MM.1S (cell line): ENCODE data around the gene BAZ1B.
"Not testable (repeated sequence)": the region's sequence is repeated elsewhere in the genome, so short reads cannot be mapped to it uniquely, and the experiment has no call there.

Experiments
- DNase-seq: peaks from one replicate; pipeline ENCODE4 v3.0.0-alpha.2; 2015
- H2AFZ ChIP-seq: fragments of 300-600 bp; sonication (generic); 2 replicates; pipeline ENCODE4 v1.6.0; 2016; ENCODE audit warnings: antibody characterized with exemption, low read length
- H3F3A ChIP-seq: fragments of 300-600 bp; sonication (generic); 2 replicates; pipeline ENCODE4 v1.6.1; 2016; ENCODE audit warnings: mild to moderate bottlenecking, antibody characterized with exemption, low read length, moderate library complexity, mixed read lengths; ENCODE audit not compliant: insufficient read depth
- H3K27ac ChIP-seq: fragments of 300-600 bp; sonication (generic); 2 replicates; pipeline ENCODE4 v1.5.1; 2016; ENCODE audit warnings: mild to moderate bottlenecking, low read length
- H3K27me3 ChIP-seq: fragments of 300-600 bp; sonication (generic); replicated peaks from 2 replicates; pipeline ENCODE4 v1.6.0; 2016; ENCODE audit warnings: low read length; ENCODE audit not compliant: insufficient read depth
- H3K36me3 ChIP-seq: fragments of 300-600 bp; sonication (generic); replicated peaks from 2 replicates; pipeline ENCODE4 v1.6.1; 2016; ENCODE audit warnings: mild to moderate bottlenecking, low read length, mixed read lengths; ENCODE audit not compliant: insufficient read depth
- H3K4me1 ChIP-seq: fragments of 300-600 bp; sonication (generic); 2 replicates; pipeline ENCODE4 v1.6.1; 2016; ENCODE audit warnings: low read length, mixed read lengths
- H3K4me2 ChIP-seq: fragments of 300-600 bp; sonication (generic); 2 replicates; pipeline ENCODE4 v1.6.0; 2016; ENCODE audit warnings: low read depth, low read length
- H3K4me3 ChIP-seq: fragments of 300-600 bp; sonication (generic); 2 replicates; pipeline ENCODE4 v1.5.1; 2016; ENCODE audit warnings: low read length, mixed read lengths
- H3K79me2 ChIP-seq: fragments of 300-600 bp; sonication (generic); 2 replicates; pipeline ENCODE4 v1.6.1; 2016; ENCODE audit warnings: mixed run types, low read length, mixed read lengths
- H3K9ac ChIP-seq: fragments of 300-600 bp; sonication (generic); 2 replicates; pipeline ENCODE4 v1.6.1; 2016; ENCODE audit warnings: low read length, mixed read lengths
- H3K9me2 ChIP-seq: fragments of 300-600 bp; sonication (generic); replicated peaks from 2 replicates; pipeline ENCODE4 v1.6.1; 2016; ENCODE audit warnings: mild to moderate bottlenecking, low read length, mixed read lengths; ENCODE audit not compliant: insufficient read depth
- H3K9me3 ChIP-seq: fragments of 300-600 bp; sonication (generic); replicated peaks from 2 replicates; pipeline ENCODE4 v1.6.1; 2016; ENCODE audit warnings: mild to moderate bottlenecking, low read length, mixed read lengths; ENCODE audit not compliant: insufficient read depth
- H4K20me1 ChIP-seq: fragments of 300-600 bp; sonication (generic); 2 replicates; pipeline ENCODE4 v1.6.1; 2016; ENCODE audit warnings: mild to moderate bottlenecking, low read length, moderate library complexity, mixed read lengths; ENCODE audit not compliant: insufficient read depth
- CTCF ChIP-seq: fragments of 300-600 bp; sonication (generic); IDR thresholded peaks from 2 replicates; pipeline ENCODE4 v1.5.1; 2016; ENCODE audit warnings: antibody characterized with exemption, low read length, mixed read lengths
- EZH2 ChIP-seq: fragments of 300-600 bp; sonication (generic); optimal IDR thresholded peaks from 2 replicates; pipeline ENCODE3; 2017; ENCODE audit warnings: low read depth, mild to moderate bottlenecking, antibody characterized with exemption, low read length, mixed read lengths
- EZH2phosphoT487 ChIP-seq: fragments of 300-600 bp; sonication (generic); IDR thresholded peaks from 2 replicates; pipeline ENCODE4 v1.6.1; 2018; ENCODE audit warnings: antibody characterized with exemption, low read length

The BAZ1B gene

GRCh38 chr7:73424489-73424885 is 97.6 kb downstream of the BAZ1B start:
- Histone ChIP-seq H4K20me1 (no peaks in the 10 kb centered on the region), H3K4me1 (no peaks in the 10 kb centered on the region), H3K9ac (no peak overlapping the region), H3K9me2 (no peaks in the 10 kb centered on the region), H2AFZ (no peak overlapping the region), H3K79me2 (no peaks in the 10 kb centered on the region), H3K27me3 (no peaks in the 10 kb centered on the region), H3K4me3 (no peak overlapping the region), H3K4me2 (no peak overlapping the region), H3F3A (no peaks in the 10 kb centered on the region), H3K36me3 (no peaks in the 10 kb centered on the region), H3K27ac (no peak overlapping the region), H3K9me3 (no peaks in the 10 kb centered on the region)
- no peak for DNase-seq
- no peak for TF ChIP-seq CTCF
- TF ChIP-seq EZH2phosphoT487, result no peak
- no peak for TF ChIP-seq EZH2

- no peak for DNase-seq
- H3K79me2 ChIP-seq, result no peaks in the 10 kb centered on the region
- no peak for TF ChIP-seq EZH2
- TF ChIP-seq EZH2phosphoT487, result no peak
- no peak for TF ChIP-seq CTCF
- H3K36me3 ChIP-seq, result no peaks in the 10 kb centered on the region
- H2AFZ ChIP-seq, result no peak overlapping the region
- no peaks in the 10 kb centered on the region for H4K20me1 ChIP-seq
- no peak overlapping the region for H3K9ac ChIP-seq
- no peaks in the 10 kb centered on the region for H3F3A ChIP-seq
- H3K9me2 ChIP-seq, result no peaks in the 10 kb centered on the region
- no peak overlapping the region for H3K27ac ChIP-seq
- no peaks in the 10 kb centered on the region for H3K27me3 ChIP-seq
- no peak overlapping the region for H3K4me2 ChIP-seq
- H3K4me1 ChIP-seq, result no peaks in the 10 kb centered on the region
- H3K4me3 ChIP-seq, result no peak overlapping the region
- no peaks in the 10 kb centered on the region for H3K9me3 ChIP-seq
These were observed 98.3 kb downstream of the BAZ1B start for GRCh38 chr7:73423519-73424488.

GRCh38 chr7:73420610-73421009 is 101.5 kb downstream of the BAZ1B start:
- H3K79me2 ChIP-seq, H3K4me2 ChIP-seq, H3K9ac ChIP-seq, H3K4me1 ChIP-seq, H3K9me2 ChIP-seq, H3K36me3 ChIP-seq, H4K20me1 ChIP-seq, H3K27ac ChIP-seq, H3K27me3 ChIP-seq, H3F3A ChIP-seq, H3K4me3 ChIP-seq, H2AFZ ChIP-seq, H3K9me3 ChIP-seq, DNase-seq: not testable (repeated sequence)

- H3K27ac ChIP-seq, H2AFZ ChIP-seq, H3F3A ChIP-seq, H3K4me1 ChIP-seq, H3K79me2 ChIP-seq, H3K4me3 ChIP-seq, DNase-seq, H3K9me2 ChIP-seq, H3K9ac ChIP-seq, H3K36me3 ChIP-seq, H4K20me1 ChIP-seq, H3K9me3 ChIP-seq, H3K4me2 ChIP-seq, H3K27me3 ChIP-seq: not testable (repeated sequence)
These were observed 102.1 kb downstream of the BAZ1B start for GRCh38 chr7:73420016-73420415.
